T-helper 1 cell treated with Interleukin-12 subunit alpha and Interleukin-12 subunit beta and Interleukin-4 antibody, amounts not matched to agents 30 μg/mL and 1 μg/mL, for 36 hours (primary cell): ENCODE results near the gene RDH5.
A peak's percentile ranks its signal among the peaks of the same experiment; 100 is the strongest.

Experiments
- H3K27ac Mint-ChIP-seq: one replicate; pipeline ENCODE4 v1.8.0; 2021; ENCODE audit warnings: mild to moderate bottlenecking, mixed read lengths
- H3K27me3 Mint-ChIP-seq: one replicate; pipeline ENCODE4 v1.8.0; 2021; ENCODE audit warnings: low read depth, mixed read lengths
- H3K36me3 Mint-ChIP-seq: one replicate; pipeline ENCODE4 v1.8.0; 2021; ENCODE audit warnings: low read depth, mixed read lengths
- H3K4me1 Mint-ChIP-seq: one replicate; pipeline ENCODE4 v1.8.0; 2021; ENCODE audit warnings: low read depth, mixed read lengths
- H3K4me3 Mint-ChIP-seq: one replicate; pipeline ENCODE4 v1.8.0; 2021; ENCODE audit warnings: mild to moderate bottlenecking, moderate library complexity, mixed read lengths
- H3K9me3 Mint-ChIP-seq: one replicate; pipeline ENCODE4 v1.8.0; 2021; ENCODE audit warnings: mixed read lengths

The RDH5 gene

GRCh38 chr12:55715169-55715764 lies 4.9 kb upstream of the RDH5 start:
- Mint-ChIP-seq H3K9me3 (no peaks in the 10 kb centered on the region), H3K36me3 (peaks cover 1% of the 10 kb centered on the region), H3K4me1 (peaks cover 26% of the 10 kb centered on the region), H3K27ac (peak overlapping the region; percentile 95), H3K4me3 (peak overlapping the region; percentile 88), H3K27me3 (peaks cover 18% of the 10 kb centered on the region)

- peaks cover 12% of the 10 kb centered on the region for H3K27me3 Mint-ChIP-seq
- H3K4me3 Mint-ChIP-seq, result peak within 1 kb of the TSS; percentile 88
- peak within 1 kb of the TSS; percentile 95 for H3K27ac Mint-ChIP-seq
- H3K36me3 Mint-ChIP-seq, result peaks cover 1% of the 10 kb centered on the region
- peaks cover 26% of the 10 kb centered on the region for H3K4me1 Mint-ChIP-seq
- H3K9me3 Mint-ChIP-seq, result no peaks in the 10 kb centered on the region
Observed at GRCh38 chr12:55715833-55716581, 4.2 kb upstream of the RDH5 start, which contains the start of gene BLOC1S1. Gene BLOC1S1 (plus strand): TSS chr12:55716046. CDS start chr12:55716052, 6 bp downstream.

GRCh38 chr12:55716582-55716957 lies 3.6 kb upstream of the RDH5 start:
- no peaks in the 10 kb centered on the region for H3K9me3 Mint-ChIP-seq
- H3K36me3 Mint-ChIP-seq, result peaks cover 1% of the 10 kb centered on the region
- peaks cover 12% of the 10 kb centered on the region for H3K27me3 Mint-ChIP-seq
- H3K4me1 Mint-ChIP-seq, result peaks cover 26% of the 10 kb centered on the region
- peak overlapping the region; percentile 95 for H3K27ac Mint-ChIP-seq
- H3K4me3 Mint-ChIP-seq, result peak overlapping the region; percentile 88

GRCh38 chr12:55717011-55718007 lies 2.9 kb upstream of the RDH5 start:
- Mint-ChIP-seq H3K36me3 (peaks cover 3% of the 10 kb centered on the region), H3K9me3 (no peaks in the 10 kb centered on the region), H3K27ac (peak overlapping the region; percentile 95), H3K27me3 (peaks cover 4% of the 10 kb centered on the region), H3K4me1 (peaks cover 26% of the 10 kb centered on the region), H3K4me3 (peak overlapping the region; percentile 88)

- Mint-ChIP-seq H3K27me3 (no peaks in the 10 kb centered on the region), H3K36me3 (peaks cover 3% of the 10 kb centered on the region), H3K9me3 (no peaks in the 10 kb centered on the region), H3K27ac (no peak overlapping the region), H3K4me1 (peaks cover 26% of the 10 kb centered on the region), H3K4me3 (peak overlapping the region; percentile 34)
Observed at GRCh38 chr12:55718015-55718414, 2.2 kb upstream of the RDH5 start.

GRCh38 chr12:55718624-55719275 lies 1.4 kb upstream of the RDH5 start:
- no peaks in the 10 kb centered on the region for H3K9me3 Mint-ChIP-seq
- no peaks in the 10 kb centered on the region for H3K27me3 Mint-ChIP-seq
- peaks cover 26% of the 10 kb centered on the region for H3K4me1 Mint-ChIP-seq
- H3K36me3 Mint-ChIP-seq, result peaks cover 6% of the 10 kb centered on the region
- no peak overlapping the region for H3K27ac Mint-ChIP-seq
- H3K4me3 Mint-ChIP-seq, result no peak overlapping the region

GRCh38 chr12:55719371-55719770 lies 822 bp upstream of the RDH5 start:
- no peaks in the 10 kb centered on the region for H3K9me3 Mint-ChIP-seq
- H3K36me3 Mint-ChIP-seq, result peaks cover 6% of the 10 kb centered on the region
- H3K27ac Mint-ChIP-seq, result no peak overlapping the region
- peaks cover 26% of the 10 kb centered on the region for H3K4me1 Mint-ChIP-seq
- no peak overlapping the region for H3K4me3 Mint-ChIP-seq
- H3K27me3 Mint-ChIP-seq, result no peaks in the 10 kb centered on the region

- Mint-ChIP-seq H3K9me3 (no peaks in the 10 kb centered on the region), H3K27me3 (no peaks in the 10 kb centered on the region), H3K36me3 (peaks cover 11% of the 10 kb centered on the region), H3K4me3 (no peak overlapping the region), H3K4me1 (peaks cover 25% of the 10 kb centered on the region), H3K27ac (no peak overlapping the region)
Observed at GRCh38 chr12:55720894-55721444, 776 bp downstream of the RDH5 start.

- H3K36me3 Mint-ChIP-seq, result peaks cover 12% of the 10 kb centered on the region
- H3K4me1 Mint-ChIP-seq, result peaks cover 26% of the 10 kb centered on the region
- no peaks in the 10 kb centered on the region for H3K27me3 Mint-ChIP-seq
- H3K9me3 Mint-ChIP-seq, result no peaks in the 10 kb centered on the region
- H3K4me3 Mint-ChIP-seq, result no peak overlapping the region
- no peak overlapping the region for H3K27ac Mint-ChIP-seq
Observed at GRCh38 chr12:55721601-55722213, 1.5 kb downstream of the RDH5 start.

- Mint-ChIP-seq H3K36me3 (peaks cover 12% of the 10 kb centered on the region), H3K27me3 (no peaks in the 10 kb centered on the region), H3K4me1 (peaks cover 24% of the 10 kb centered on the region), H3K9me3 (no peaks in the 10 kb centered on the region), H3K27ac (no peak overlapping the region), H3K4me3 (no peak overlapping the region)
Observed at GRCh38 chr12:55722948-55723347, 2.8 kb downstream of the RDH5 start.

GRCh38 chr12:55723516-55724225 lies 3.5 kb downstream of the RDH5 start:
- no peak overlapping the region for H3K4me3 Mint-ChIP-seq
- H3K27me3 Mint-ChIP-seq, result no peaks in the 10 kb centered on the region
- H3K9me3 Mint-ChIP-seq, result no peaks in the 10 kb centered on the region
- H3K27ac Mint-ChIP-seq, result no peak overlapping the region
- peaks cover 12% of the 10 kb centered on the region for H3K36me3 Mint-ChIP-seq
- H3K4me1 Mint-ChIP-seq, result peaks cover 18% of the 10 kb centered on the region

GRCh38 chr12:55724226-55724939 lies 4.2 kb downstream of the RDH5 start:
- H3K9me3 Mint-ChIP-seq, result no peaks in the 10 kb centered on the region
- peak overlapping the region; percentile 41 for H3K27ac Mint-ChIP-seq
- H3K36me3 Mint-ChIP-seq, result peaks cover 12% of the 10 kb centered on the region
- H3K27me3 Mint-ChIP-seq, result no peaks in the 10 kb centered on the region
- H3K4me3 Mint-ChIP-seq, result peak overlapping the region; percentile 44
- H3K4me1 Mint-ChIP-seq, result peaks cover 15% of the 10 kb centered on the region
